Nephron progenitor cell (in vitro differentiated cells): ENCODE results near the gene CCR2.
A peak's percentile ranks its signal among the peaks of the same experiment; 100 is the strongest.

Source experiments
- DNase-seq: peaks from one replicate; pipeline ENCODE4 v3.0.0; 2021
- H3K27ac Mint-ChIP-seq: 2 replicates; pipeline ENCODE4 v1.8.0; 2021; ENCODE audit warnings: mild to moderate bottlenecking, moderate library complexity, mixed read lengths
- H3K27me3 Mint-ChIP-seq: 2 replicates; pipeline ENCODE4 v1.8.0; 2021; ENCODE audit warnings: mild to moderate bottlenecking, low read depth, mixed read lengths; ENCODE audit not compliant: poor library complexity
- H3K36me3 Mint-ChIP-seq: 2 replicates; pipeline ENCODE4 v1.8.0; 2021; ENCODE audit warnings: low read depth, mixed read lengths
- H3K4me1 Mint-ChIP-seq: 2 replicates; pipeline ENCODE4 v1.8.0; 2021; ENCODE audit warnings: mixed read lengths
- H3K4me3 Mint-ChIP-seq: 2 replicates; pipeline ENCODE4 v1.8.0; 2021; ENCODE audit warnings: mild to moderate bottlenecking, moderate library complexity, mixed read lengths
- H3K9me3 Mint-ChIP-seq: 2 replicates; pipeline ENCODE4 v1.8.0; 2021; ENCODE audit warnings: mild to moderate bottlenecking, moderate library complexity, mixed read lengths
- CTCF ChIP-seq: fragments of 200-600 bp; sonication (generic); IDR thresholded peaks from 2 replicates; pipeline ENCODE4 v1.5.0; 2021; ENCODE audit warnings: antibody characterized with exemption

The CCR2 gene

GRCh38 chr3:46369151-46369550 is 15.2 kb downstream of the CCR2 start:
- no peaks in the 10 kb centered on the region for H3K36me3 Mint-ChIP-seq
- no peaks in the 10 kb centered on the region for H3K9me3 Mint-ChIP-seq
- H3K27ac Mint-ChIP-seq, result no peak overlapping the region
- no peak for TF ChIP-seq CTCF
- peaks cover 30% of the 10 kb centered on the region for H3K27me3 Mint-ChIP-seq
- H3K4me3 Mint-ChIP-seq, result no peak overlapping the region
- peaks cover 5% of the 10 kb centered on the region for H3K4me1 Mint-ChIP-seq
- DNase-seq, result no peak

GRCh38 chr3:46369675-46370132 is 15.8 kb downstream of the CCR2 start:
- DNase-seq, result no peak
- H3K27me3 Mint-ChIP-seq, result peaks cover 35% of the 10 kb centered on the region
- H3K4me3 Mint-ChIP-seq, result no peak overlapping the region
- H3K27ac Mint-ChIP-seq, result no peak overlapping the region
- H3K4me1 Mint-ChIP-seq, result peaks cover 5% of the 10 kb centered on the region
- no peak for TF ChIP-seq CTCF
- H3K36me3 Mint-ChIP-seq, result no peaks in the 10 kb centered on the region
- H3K9me3 Mint-ChIP-seq, result no peaks in the 10 kb centered on the region

- no peak for DNase-seq
- no peaks in the 10 kb centered on the region for H3K9me3 Mint-ChIP-seq
- H3K4me1 Mint-ChIP-seq, result peaks cover 5% of the 10 kb centered on the region
- no peak within 1 kb of the TSS for H3K4me3 Mint-ChIP-seq
- H3K27ac Mint-ChIP-seq, result no peak within 1 kb of the TSS
- TF ChIP-seq CTCF, result no peak
- no peaks in the 10 kb centered on the region for H3K36me3 Mint-ChIP-seq
- peaks cover 43% of the 10 kb centered on the region for H3K27me3 Mint-ChIP-seq
Measured at GRCh38 chr3:46370839-46371518, 17.1 kb downstream of the CCR2 start, which contains the start of gene CCR5. TSS of gene CCR5 (plus strand) at chr3:46370946. CDS start at chr3:46372903, 1,957 bp downstream.

- no peak for DNase-seq
- peaks cover 38% of the 10 kb centered on the region for H3K27me3 Mint-ChIP-seq
- H3K36me3 Mint-ChIP-seq, result no peaks in the 10 kb centered on the region
- H3K27ac Mint-ChIP-seq, result no peak overlapping the region
- TF ChIP-seq CTCF, result no peak
- H3K9me3 Mint-ChIP-seq, result no peaks in the 10 kb centered on the region
- no peak overlapping the region for H3K4me3 Mint-ChIP-seq
- H3K4me1 Mint-ChIP-seq, result peaks cover 5% of the 10 kb centered on the region
Measured at GRCh38 chr3:46371519-46372340, 17.8 kb downstream of the CCR2 start.

- H3K27ac Mint-ChIP-seq, result no peak overlapping the region
- peaks cover 37% of the 10 kb centered on the region for H3K27me3 Mint-ChIP-seq
- TF ChIP-seq CTCF, result peak; percentile 29
- no peak overlapping the region for H3K4me3 Mint-ChIP-seq
- H3K4me1 Mint-ChIP-seq, result peaks cover 5% of the 10 kb centered on the region
- DNase-seq, result no peak
- H3K36me3 Mint-ChIP-seq, result no peaks in the 10 kb centered on the region
- no peaks in the 10 kb centered on the region for H3K9me3 Mint-ChIP-seq
Measured at GRCh38 chr3:46372492-46373359, 18.8 kb downstream of the CCR2 start.
